ENCODE results near the gene NCAPG2. TPM values are rescaled to one million over a fixed set of nuclear protein-coding genes. Genes with fewer than 3 reads are reported as not detected.

The NCAPG2 gene
- total and polyA plus RNA-seq, 2 donors from 2014 or later = 1.3 to 6.3 TPM

- no peaks in the 10 kb centered on the region for H3K9me3 ChIP-seq (ENCODE audit: control insufficient read depth in 2 of 3, insufficient read depth in 1 of 3, low read length in 3 of 3)
- H3K27ac ChIP-seq (ENCODE audit: low read depth in 2 of 2, low read length in 2 of 2) = no peak overlapping the region
- DNase-seq = no peak
- no peak for FAIRE-seq
- TF ChIP-seq CTCF (IDR thresholded peaks at IDR 0.05; ENCODE audit: borderline replicate concordance, extremely low read depth, insufficient read depth) = no peak
- intact Hi-C loops (cut with DNase I) = no loop called here
- no peaks in the 10 kb centered on the region for H3K4me1 ChIP-seq (ENCODE audit: control insufficient read depth in 2 of 3, insufficient read depth in 2 of 3, low read depth in 1 of 3, low read length in 3 of 3)
- H3K36me3 ChIP-seq (ENCODE audit: control insufficient read depth in 2 of 3, insufficient read depth in 3 of 3, low read length in 3 of 3) = no peaks in the 10 kb centered on the region
- no peak overlapping the region for H3K4me3 ChIP-seq (ENCODE audit: low read length in 3 of 3)
- no peaks in the 10 kb centered on the region for H3K27me3 ChIP-seq (ENCODE audit: control insufficient read depth, insufficient read depth, low read length)
- no peak overlapping the region for H3K9ac ChIP-seq (ENCODE audit: low read length in 3 of 3)
These were observed 19.2 kb upstream of the NCAPG2 start for GRCh38 chr7:158723714-158724385.

GRCh38 chr7:158723266-158723665 lies 18.7 kb upstream of the NCAPG2 start:
- intact Hi-C loops (cut with DNase I) = no loop called here
- no peak for TF ChIP-seq CTCF (IDR thresholded peaks at IDR 0.05; ENCODE audit: borderline replicate concordance, extremely low read depth, insufficient read depth)
- no peak for FAIRE-seq

GRCh38 chr7:158722574-158723237 lies 18.1 kb upstream of the NCAPG2 start:
- Histone ChIP-seq H3K9me3 (ENCODE audit: control insufficient read depth in 2 of 3, insufficient read depth in 1 of 3, low read length in 3 of 3) (no peaks in the 10 kb centered on the region), H3K4me1 (ENCODE audit: control insufficient read depth in 2 of 3, insufficient read depth in 2 of 3, low read depth in 1 of 3, low read length in 3 of 3) (no peaks in the 10 kb centered on the region), H3K27me3 (ENCODE audit: control insufficient read depth, insufficient read depth, low read length) (no peaks in the 10 kb centered on the region), H3K36me3 (ENCODE audit: control insufficient read depth in 2 of 3, insufficient read depth in 3 of 3, low read length in 3 of 3) (no peaks in the 10 kb centered on the region), H3K9ac (ENCODE audit: low read length in 3 of 3) (no peak overlapping the region), H3K27ac (ENCODE audit: low read depth in 2 of 2, low read length in 2 of 2) (no peak overlapping the region), H3K4me3 (ENCODE audit: low read length in 3 of 3) (no peak overlapping the region)
- no peak for TF ChIP-seq CTCF (IDR thresholded peaks at IDR 0.05; ENCODE audit: borderline replicate concordance, extremely low read depth, insufficient read depth)
- no peak for FAIRE-seq
- no peak for DNase-seq
- intact Hi-C loops (cut with DNase I) = no loop called here

More at GRCh38 chr7:158723266-158723665, 18.7 kb upstream of the NCAPG2 start:
- Histone ChIP-seq H3K4me1 (ENCODE audit: control insufficient read depth in 2 of 3, insufficient read depth in 2 of 3, low read depth in 1 of 3, low read length in 3 of 3) (no peaks in the 10 kb centered on the region), H3K27ac (ENCODE audit: low read depth in 2 of 2, low read length in 2 of 2) (no peak overlapping the region), H3K36me3 (ENCODE audit: control insufficient read depth in 2 of 3, insufficient read depth in 3 of 3, low read length in 3 of 3) (no peaks in the 10 kb centered on the region), H3K9me3 (ENCODE audit: control insufficient read depth in 2 of 3, insufficient read depth in 1 of 3, low read length in 3 of 3) (no peaks in the 10 kb centered on the region), H3K4me3 (ENCODE audit: low read length in 3 of 3) (no peak overlapping the region), H3K9ac (ENCODE audit: low read length in 3 of 3) (no peak overlapping the region), H3K27me3 (ENCODE audit: control insufficient read depth, insufficient read depth, low read length) (no peaks in the 10 kb centered on the region)
- DNase-seq = no peak
